ENCODE data around the gene PARD3B. TPM values are rescaled to one million over a fixed set of nuclear protein-coding genes. Genes with fewer than 3 reads are reported as not detected.

PARD3B gene
- total and polyA plus RNA-seq, 2 experiments from 2014 or later, result 3.5 to 4.4 TPM

- ATAC-seq (no peak), DNase-seq (ENCODE audit: low spot score) (no peak)
- Histone ChIP-seq H3K4me3 (no peak overlapping the region), H3F3A (replicated peaks; ENCODE audit: low read depth) (no peaks in the 10 kb centered on the region), H3K79me2 (replicated peaks; ENCODE audit: insufficient read depth) (no peaks in the 10 kb centered on the region), H3K36me3 (ENCODE audit: insufficient read depth) (no peaks in the 10 kb centered on the region), H3K9me2 (ENCODE audit: insufficient read depth) (no peaks in the 10 kb centered on the region), H4K20me1 (replicated peaks; ENCODE audit: insufficient read depth) (no peaks in the 10 kb centered on the region), H3K4me1 (ENCODE audit: insufficient read depth) (peaks cover 3% of the 10 kb centered on the region; the same call in 1 of the 2 replicates), H3K27ac (ENCODE audit: low read depth) (no peak overlapping the region), H3K4me2 (no peak overlapping the region), H2AFZ (no peak overlapping the region), H3K27me3 (ENCODE audit: insufficient read depth) (no peaks in the 10 kb centered on the region)
- Mint-ChIP-seq H3K9me3 (no peaks in the 10 kb centered on the region; the same call in 2 of the 3 replicates), H3K4me1 (peaks cover 39% of the 10 kb centered on the region), H3K27me3 (ENCODE audit: insufficient read depth, low read depth, poor library complexity) (peaks cover 4% of the 10 kb centered on the region), H3K4me3 (no peak overlapping the region), H3K27ac (no peak overlapping the region), H3K36me3 (ENCODE audit: low read depth) (no peaks in the 10 kb centered on the region)
- TF ChIP-seq ZNF462 (CRISPR knock-in tag; IDR thresholded peaks at IDR 0.05), result no peak
- TF ChIP-seq REST (IDR thresholded peaks at IDR 0.05; ENCODE audit: unreplicated experiment), result no peak
- no peak for TF ChIP-seq ZNF331 (CRISPR knock-in tag; IDR thresholded peaks at IDR 0.05; ENCODE audit: low read depth)
- no peak for TF ChIP-seq ETS1 (IDR thresholded peaks at IDR 0.05)
- no peak for TF ChIP-seq POLR2AphosphoS5 (IDR thresholded peaks at IDR 0.05; ENCODE audit: low read depth)
- no peak for TF ChIP-seq JUNB (IDR thresholded peaks at IDR 0.05; ENCODE audit: unreplicated experiment)
- no peak for TF ChIP-seq CREB1 (CRISPR knock-in tag; IDR thresholded peaks at IDR 0.05; ENCODE audit: low read depth)
- TF ChIP-seq EZH2 (IDR thresholded peaks at IDR 0.05; ENCODE audit: low read depth, unreplicated experiment), result no peak
- TF ChIP-seq NANOG (IDR thresholded peaks at IDR 0.05; ENCODE audit: borderline replicate concordance), result no peak
- no peak for TF ChIP-seq EZH2phosphoT487 (IDR thresholded peaks at IDR 0.05; ENCODE audit: unreplicated experiment)
- no peak for TF ChIP-seq CTCF (conservative IDR thresholded peaks at IDR 0.05; ENCODE audit: low read depth in 2 of 2)
- TF ChIP-seq ZNF114 (CRISPR knock-in tag; IDR thresholded peaks at IDR 0.05), result no peak
- TF ChIP-seq STAT1 (IDR thresholded peaks at IDR 0.05; ENCODE audit: unreplicated experiment), result no peak
Measured at GRCh38 chr2:205361970-205362369, 816.7 kb downstream of the PARD3B start.
